SKM-1 (cell line): ENCODE data around the gene STK25.
"Not testable (repeated sequence)": the region's sequence is repeated elsewhere in the genome, so short reads cannot be mapped to it uniquely, and the experiment has no call there.

Source experiments
- DNase-seq: peaks from one replicate; lab custom pipeline; 2025; ENCODE audit not compliant: unreplicated experiment; lab: John Stamatoyannopoulos, UW

The STK25 gene

GRCh38 chr2:241511091-241511741, 2.8 kb upstream of the STK25 start:
- DNase-seq = no peak

GRCh38 chr2:241509155-241509784, 886 bp upstream of the STK25 start:
- no peak for DNase-seq

- DNase-seq = no peak
Measured at GRCh38 chr2:241507430-241508239, 749 bp downstream of the STK25 start.

- DNase-seq = no peak
Measured at GRCh38 chr2:241506793-241507429, 1.5 kb downstream of the STK25 start.

- DNase-seq = not testable (repeated sequence)
Measured at GRCh38 chr2:241506317-241506716, 2.1 kb downstream of the STK25 start.

- no peak for DNase-seq
Measured at GRCh38 chr2:241505781-241506201, 2.6 kb downstream of the STK25 start.

- no peak for DNase-seq
Measured at GRCh38 chr2:241505086-241505780, 3.2 kb downstream of the STK25 start.

DNA sequence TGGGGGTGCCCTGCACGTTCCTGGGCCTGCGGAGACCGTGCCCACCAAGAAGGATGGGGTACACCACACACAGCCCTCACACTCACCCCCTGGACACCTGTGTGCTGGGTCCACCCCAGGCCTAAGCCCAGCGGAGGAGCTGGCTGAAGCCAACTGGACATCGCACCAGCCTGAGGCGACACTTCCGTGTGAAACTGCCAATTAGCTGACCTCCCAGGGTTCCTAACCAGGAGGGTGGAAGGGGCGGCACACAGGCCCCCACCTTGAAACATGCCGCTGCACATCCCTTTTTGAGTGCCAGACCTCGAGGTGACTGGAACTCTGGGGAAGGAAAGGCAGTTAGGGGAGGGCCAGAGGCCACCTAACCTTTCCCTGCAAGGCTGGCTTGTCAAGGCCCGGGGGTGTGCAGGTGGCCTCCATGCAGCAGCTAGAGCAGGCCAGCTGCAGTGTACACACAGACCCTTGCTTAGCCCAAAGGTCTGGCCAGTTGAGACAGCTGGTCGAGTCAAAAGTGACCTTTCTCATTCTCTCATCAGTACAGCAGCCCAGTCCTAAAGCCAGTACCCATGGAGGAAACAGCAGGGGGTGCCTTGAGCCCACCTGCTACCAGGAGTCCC, 4.5 kb downstream of the STK25 start:
- no peak for DNase-seq

DNA sequence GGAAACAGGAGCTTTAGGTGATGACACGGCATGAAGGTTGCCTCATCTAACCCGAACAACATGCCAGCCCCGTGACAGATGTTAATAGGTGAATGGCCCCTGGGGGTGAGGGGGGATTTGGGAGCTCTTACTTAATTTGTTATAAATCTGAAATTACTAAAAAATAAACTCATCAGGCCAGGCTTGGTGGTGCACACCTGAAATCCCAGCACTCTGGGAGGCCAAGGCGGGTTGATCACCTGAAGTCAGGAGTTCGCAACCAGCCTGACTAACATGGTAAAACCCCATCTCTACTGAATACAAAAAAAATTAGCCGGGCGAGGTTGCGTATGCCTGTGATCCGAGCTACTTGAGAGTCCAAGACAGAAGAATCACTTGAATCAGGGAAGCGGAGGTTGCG, 6.1 kb downstream of the STK25 start:
- DNase-seq = no peak

DNA sequence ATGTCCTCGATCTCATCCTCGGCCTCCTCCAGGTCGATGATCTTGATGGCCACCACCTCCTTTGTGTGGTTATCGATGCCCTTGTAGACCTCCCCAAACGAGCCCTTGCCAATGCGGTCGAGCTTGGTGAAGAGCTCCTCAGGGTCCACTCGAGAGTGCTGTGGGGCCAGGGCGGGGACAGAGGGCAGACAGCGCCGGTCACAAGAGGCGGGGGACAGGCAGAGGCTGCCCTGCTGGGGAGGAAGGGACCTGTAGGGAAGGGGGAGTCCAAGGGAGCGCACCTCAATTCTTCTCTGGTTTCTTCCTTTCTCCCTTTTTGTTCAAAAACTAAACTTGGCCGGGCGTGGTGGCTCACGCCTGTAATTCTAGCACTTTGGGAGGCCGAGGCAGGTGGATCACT, 6.8 kb downstream of the STK25 start:
- DNase-seq = no peak

DNA sequence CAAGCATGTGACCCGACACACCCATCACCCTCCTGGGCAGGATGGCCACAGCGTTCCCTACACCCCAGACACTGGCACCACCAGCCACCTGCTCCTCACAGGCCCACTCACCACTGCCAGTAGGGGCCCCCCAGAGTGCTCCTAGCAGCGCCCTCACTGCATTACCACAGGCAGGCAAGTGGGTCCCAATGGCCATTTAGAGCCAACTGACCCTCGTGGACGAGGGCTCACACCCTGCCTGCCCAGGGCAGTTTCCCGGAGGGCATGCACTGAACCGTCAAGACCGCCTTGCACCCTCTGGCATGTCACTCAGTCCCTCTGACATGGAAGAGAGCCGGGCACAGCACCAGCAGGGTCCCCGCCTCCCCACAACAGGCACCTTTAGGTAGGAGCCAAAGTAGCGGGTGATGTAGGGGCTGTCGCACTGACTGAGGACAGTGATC, 7.3 kb downstream of the STK25 start:
- DNase-seq = no peak

DNA sequence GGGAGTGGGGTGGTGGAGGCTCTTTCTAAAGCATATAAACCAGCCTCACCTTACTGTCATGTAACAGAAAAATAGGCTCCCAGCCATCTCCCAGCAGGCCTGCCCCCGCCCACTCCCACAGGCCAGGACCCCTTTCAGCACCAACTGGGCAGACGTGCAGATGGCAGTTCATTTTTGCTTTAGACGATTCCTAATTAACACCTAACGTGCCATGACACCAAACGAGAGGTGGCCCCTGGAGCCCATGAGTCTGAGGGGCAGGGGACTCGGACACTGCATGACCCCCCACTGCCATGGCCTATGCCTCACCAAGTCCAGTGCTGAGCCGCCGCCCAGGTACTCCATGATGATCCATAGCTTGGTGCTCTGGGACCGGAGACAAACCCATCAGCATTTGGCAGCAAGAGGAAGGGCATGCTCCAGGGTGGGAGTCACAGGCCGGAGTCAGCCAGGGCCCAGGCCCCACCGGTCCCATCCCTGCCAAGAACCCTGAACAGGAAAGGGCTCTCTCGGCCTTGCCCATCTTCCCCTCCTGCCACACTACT, 7.9 kb downstream of the STK25 start:
- DNase-seq = no peak

- no peak for DNase-seq
Measured at GRCh38 chr2:241500016-241500415, 8.4 kb downstream of the STK25 start.

GRCh38 chr2:241499146-241499965, 9.0 kb downstream of the STK25 start:
- no peak for DNase-seq

DNA sequence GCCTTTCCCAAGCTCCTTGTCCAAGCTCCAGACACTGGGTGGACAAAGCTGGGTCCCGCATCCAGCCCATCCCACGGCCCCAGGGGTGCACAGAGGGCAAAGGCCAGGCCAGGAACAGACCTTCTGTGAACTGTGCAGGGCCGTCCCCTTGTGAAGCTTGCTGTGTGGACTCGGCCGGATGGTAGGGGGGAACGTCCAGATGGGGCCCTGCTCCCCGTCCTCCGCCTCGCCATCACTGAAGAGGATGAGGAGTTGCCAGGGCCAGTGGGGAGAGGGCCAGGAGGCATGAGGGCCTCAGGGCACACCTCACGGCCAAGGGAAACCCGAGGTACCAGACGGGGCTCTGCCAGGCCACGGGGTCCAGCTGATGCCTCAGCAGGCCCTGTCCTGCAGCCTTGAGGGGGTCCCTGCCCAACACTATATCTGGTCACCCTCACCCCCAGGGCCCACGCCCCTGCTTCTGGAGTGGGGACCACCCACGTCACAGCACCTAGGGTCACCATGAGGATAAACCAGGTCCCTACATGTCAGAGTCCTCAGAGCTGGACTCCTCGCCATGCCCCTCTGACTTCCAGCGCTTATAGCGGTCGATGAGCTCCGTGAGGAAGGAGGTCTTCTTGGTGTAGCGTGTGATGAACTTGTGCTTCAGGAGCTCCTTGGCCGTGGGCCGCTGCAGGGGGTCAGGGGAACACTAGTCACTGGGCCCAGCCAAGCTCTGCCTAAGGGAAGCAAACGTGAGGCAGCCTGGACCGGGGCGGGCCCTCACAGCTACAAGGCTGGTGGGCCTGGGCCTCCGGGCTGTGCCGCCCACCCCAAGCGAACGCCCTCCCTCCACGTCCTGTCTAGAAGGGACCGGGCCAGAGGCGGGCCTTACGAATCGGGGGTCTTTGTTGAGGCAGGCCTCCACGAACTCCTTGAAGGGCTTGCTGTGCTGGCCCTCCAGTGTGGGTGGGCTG, 10.0 kb downstream of the STK25 start:
- no peak for DNase-seq

- no peak for DNase-seq
Measured at GRCh38 chr2:241496904-241497877, 11.2 kb downstream of the STK25 start.
